ENCODE data around the gene SLC2A4RG. TPM values are rescaled to one million over a fixed set of nuclear protein-coding genes. Genes with fewer than 3 reads are reported as not detected.

The SLC2A4RG gene
- total RNA-seq, 1 donor from 2014 or later = 53.0 TPM

DNA sequence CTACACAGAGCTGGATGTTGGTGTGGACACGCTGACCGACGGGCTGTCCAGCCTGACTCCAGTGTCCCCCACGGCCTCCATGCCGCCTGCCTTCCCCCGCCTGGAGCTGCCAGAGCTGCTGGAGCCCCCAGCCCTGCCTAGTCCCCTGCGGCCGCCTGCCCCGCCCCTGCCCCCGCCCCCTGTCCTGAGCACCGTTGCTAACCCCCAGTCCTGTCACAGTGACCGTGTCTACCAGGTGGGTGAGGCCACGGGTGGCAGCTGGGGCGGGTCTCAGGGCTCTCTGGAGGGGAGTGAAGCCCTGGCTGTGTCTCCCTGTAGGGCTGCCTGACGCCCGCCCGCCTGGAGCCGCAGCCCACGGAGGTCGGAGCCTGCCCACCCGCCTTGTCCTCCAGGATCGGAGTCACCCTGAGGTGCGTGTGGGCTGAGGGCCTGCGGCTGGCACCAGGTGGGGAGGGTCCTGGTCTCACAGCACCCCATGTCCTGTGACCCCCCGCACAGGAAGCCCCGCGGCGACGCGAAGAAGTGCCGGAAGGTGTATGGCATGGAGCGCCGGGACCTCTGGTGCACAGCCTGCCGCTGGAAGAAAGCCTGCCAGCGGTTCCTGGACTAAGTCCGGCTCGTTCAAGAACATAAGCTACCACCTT, 2.9 kb downstream of the SLC2A4RG start:
- Mint-ChIP-seq H3K9me3 (no peaks in the 10 kb centered on the region), H3K4me1 (ENCODE audit: low read depth) (peaks cover 2% of the 10 kb centered on the region), H3K27ac (no peak overlapping the region), H3K36me3 (ENCODE audit: low read depth) (peaks cover 7% of the 10 kb centered on the region), H3K4me3 (ENCODE audit: low read depth) (no peak overlapping the region), H3K27me3 (ENCODE audit: low read depth) (no peaks in the 10 kb centered on the region)
- no peak for DNase-seq (ENCODE audit: low spot score)
- intact Hi-C loops (cut with micrococcal nuclease) = loop anchor here (5.0 kb wide), 1 partner anchor 35 kb away; the partner anchor contains the start of genes ARFRP1 and ZGPAT

GRCh38 chr20:63743210-63743970, 3.8 kb downstream of the SLC2A4RG start:
- H3K9me3 Mint-ChIP-seq = no peaks in the 10 kb centered on the region
- H3K4me3 Mint-ChIP-seq (ENCODE audit: low read depth) = no peak overlapping the region
- peaks cover 2% of the 10 kb centered on the region for H3K4me1 Mint-ChIP-seq (ENCODE audit: low read depth)

GRCh38 chr20:63744158-63744557, 4.6 kb downstream of the SLC2A4RG start:
- intact Hi-C loops (cut with micrococcal nuclease) = loop anchor here (5.0 kb wide), 1 partner anchor 37 kb away; the partner anchor contains the start of genes ARFRP1 and ZGPAT
- Mint-ChIP-seq H3K4me3 (ENCODE audit: low read depth) (no peak overlapping the region), H3K36me3 (ENCODE audit: low read depth) (peaks cover 7% of the 10 kb centered on the region), H3K27ac (no peak overlapping the region), H3K9me3 (no peaks in the 10 kb centered on the region), H3K27me3 (ENCODE audit: low read depth) (no peaks in the 10 kb centered on the region), H3K4me1 (ENCODE audit: low read depth) (no peaks in the 10 kb centered on the region)
- DNase-seq (ENCODE audit: low spot score) = no peak

More at GRCh38 chr20:63743210-63743970, 3.8 kb downstream of the SLC2A4RG start:
- no peak for DNase-seq (ENCODE audit: low spot score)
- intact Hi-C loops (cut with micrococcal nuclease) = loop anchor here (5.0 kb wide), 1 partner anchor 36 kb away; the partner anchor contains the start of genes ARFRP1 and ZGPAT
- Mint-ChIP-seq H3K27me3 (ENCODE audit: low read depth) (no peaks in the 10 kb centered on the region), H3K27ac (no peak overlapping the region), H3K36me3 (ENCODE audit: low read depth) (peaks cover 7% of the 10 kb centered on the region)

DNA sequence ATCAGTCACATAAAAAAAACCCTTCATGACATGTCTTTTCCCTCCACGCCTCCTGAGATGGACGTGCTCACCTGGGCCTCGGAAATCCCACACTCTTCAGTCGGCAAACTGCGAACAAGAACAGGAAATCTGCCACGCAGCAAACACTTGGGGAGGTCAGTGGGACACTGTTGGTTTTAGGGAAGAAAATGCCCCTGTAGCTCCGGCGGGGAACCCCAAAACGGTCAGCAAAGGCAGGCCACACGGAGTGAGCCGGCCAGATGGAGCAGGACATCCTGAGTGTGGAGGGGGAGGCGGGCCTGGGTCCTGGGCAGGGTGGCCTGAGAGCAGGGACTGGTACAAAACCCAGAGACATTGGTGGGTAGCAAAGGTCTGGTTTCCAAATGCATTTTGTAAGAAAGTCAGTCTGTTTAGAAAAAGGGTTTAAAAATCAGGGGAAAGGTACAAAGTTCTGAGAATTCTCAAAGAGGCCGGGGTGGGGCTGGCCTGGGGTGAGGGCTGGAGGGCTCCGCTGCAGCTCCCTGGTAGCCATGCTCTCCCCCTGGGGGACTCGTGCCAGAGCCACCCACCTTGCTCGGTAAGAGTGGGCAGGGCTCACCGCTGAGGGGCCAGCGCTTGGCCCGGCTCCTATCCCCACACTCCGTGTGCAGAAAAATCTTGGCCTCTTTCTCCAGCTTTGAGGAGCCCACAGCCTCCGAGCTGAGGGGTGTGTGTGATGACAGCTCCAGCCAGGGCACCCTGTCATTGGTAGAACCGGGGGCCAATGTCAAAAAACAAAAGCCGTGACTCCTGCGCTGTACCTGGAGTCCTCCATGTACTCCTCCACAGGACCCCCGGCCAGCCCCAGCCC, 5.2 kb downstream of the SLC2A4RG start:
- Mint-ChIP-seq H3K4me3 (ENCODE audit: low read depth) (no peak overlapping the region), H3K36me3 (ENCODE audit: low read depth) (peaks cover 7% of the 10 kb centered on the region), H3K4me1 (ENCODE audit: low read depth) (no peaks in the 10 kb centered on the region), H3K27me3 (ENCODE audit: low read depth) (no peaks in the 10 kb centered on the region), H3K27ac (no peak overlapping the region), H3K9me3 (no peaks in the 10 kb centered on the region)
- intact Hi-C loops (cut with micrococcal nuclease) = loop anchor here (5.0 kb wide), 1 partner anchor 37 kb away; the partner anchor contains the start of genes ARFRP1 and ZGPAT
- DNase-seq (ENCODE audit: low spot score) = no peak

GRCh38 chr20:63745424-63745805, 5.8 kb downstream of the SLC2A4RG start:
- DNase-seq (ENCODE audit: low spot score) = no peak
- intact Hi-C loops (cut with micrococcal nuclease) = no loop called here
- Mint-ChIP-seq H3K9me3 (no peaks in the 10 kb centered on the region), H3K4me3 (ENCODE audit: low read depth) (no peak overlapping the region), H3K27ac (no peak overlapping the region), H3K27me3 (ENCODE audit: low read depth) (no peaks in the 10 kb centered on the region), H3K36me3 (ENCODE audit: low read depth) (peaks cover 7% of the 10 kb centered on the region), H3K4me1 (ENCODE audit: low read depth) (no peaks in the 10 kb centered on the region)

- Mint-ChIP-seq H3K4me3 (ENCODE audit: low read depth) (no peak overlapping the region), H3K27ac (no peak overlapping the region), H3K36me3 (ENCODE audit: low read depth) (peaks cover 7% of the 10 kb centered on the region), H3K27me3 (ENCODE audit: low read depth) (no peaks in the 10 kb centered on the region), H3K4me1 (ENCODE audit: low read depth) (peaks cover 5% of the 10 kb centered on the region), H3K9me3 (no peaks in the 10 kb centered on the region)
- intact Hi-C loops (cut with micrococcal nuclease) = no loop called here
- DNase-seq (ENCODE audit: low spot score) = no peak
Observed at GRCh38 chr20:63745961-63746731, 6.6 kb downstream of the SLC2A4RG start.

DNA sequence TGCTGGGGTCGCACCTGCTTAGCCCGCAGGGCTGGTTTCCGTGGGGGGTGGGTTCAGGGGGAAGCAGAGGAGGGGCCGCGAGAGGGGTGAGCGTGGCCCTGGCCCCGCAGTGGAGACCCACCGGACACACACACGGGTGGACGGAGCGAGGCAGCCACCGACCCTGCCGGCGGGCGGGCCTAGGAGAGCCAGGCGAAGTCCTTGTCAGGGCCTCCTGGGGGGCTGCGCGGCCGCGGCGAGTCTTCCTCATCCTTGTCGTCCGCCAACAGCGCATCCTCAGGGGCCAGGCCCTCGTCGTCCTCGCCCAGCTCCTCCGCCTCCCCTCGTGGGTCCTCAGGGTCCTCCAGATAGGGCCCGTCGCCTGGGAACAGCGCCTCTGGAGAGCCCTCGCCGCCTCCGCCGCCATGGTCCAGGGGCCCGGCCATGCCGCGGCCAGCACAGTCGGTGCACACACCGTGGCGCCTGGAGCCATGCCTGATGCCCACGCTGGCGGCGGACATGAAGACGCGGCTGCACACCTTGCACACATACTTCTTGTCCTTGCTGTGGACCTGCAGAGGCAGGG, 7.3 kb downstream of the SLC2A4RG start:
- H3K4me3 Mint-ChIP-seq (ENCODE audit: low read depth) = no peak overlapping the region
- no peak overlapping the region for H3K27ac Mint-ChIP-seq
- H3K4me1 Mint-ChIP-seq (ENCODE audit: low read depth) = peaks cover 7% of the 10 kb centered on the region
- no peaks in the 10 kb centered on the region for H3K27me3 Mint-ChIP-seq (ENCODE audit: low read depth)
- H3K9me3 Mint-ChIP-seq = no peaks in the 10 kb centered on the region
- DNase-seq (ENCODE audit: low spot score) = no peak
- H3K36me3 Mint-ChIP-seq (ENCODE audit: low read depth) = peaks cover 7% of the 10 kb centered on the region
- intact Hi-C loops (cut with micrococcal nuclease) = no loop called here

DNA sequence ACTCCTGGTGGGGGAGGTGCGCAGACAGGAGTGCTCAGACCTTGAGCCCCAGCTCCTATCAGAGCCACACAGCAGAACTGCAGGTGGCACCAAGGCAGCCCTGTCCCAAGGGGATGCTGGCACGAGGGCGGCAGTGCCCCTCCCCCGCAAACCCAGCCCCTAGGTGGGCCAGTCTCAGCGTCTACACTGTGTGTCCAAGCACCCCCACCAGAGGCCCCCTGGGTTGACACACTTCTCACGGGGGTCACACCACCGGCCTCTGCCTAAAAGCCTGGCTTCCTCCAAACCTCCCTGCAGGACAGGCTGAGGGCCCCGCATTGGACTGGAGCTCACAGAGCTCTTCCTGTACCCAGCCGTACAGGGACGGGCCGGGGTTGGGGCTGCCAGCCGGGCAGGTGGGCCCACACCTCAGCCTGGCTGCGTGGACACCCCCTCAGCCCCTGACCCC, 8.1 kb downstream of the SLC2A4RG start:
- H3K4me3 Mint-ChIP-seq (ENCODE audit: low read depth) = no peak overlapping the region
- peaks cover 9% of the 10 kb centered on the region for H3K4me1 Mint-ChIP-seq (ENCODE audit: low read depth)
- intact Hi-C loops (cut with micrococcal nuclease) = no loop called here
- H3K36me3 Mint-ChIP-seq (ENCODE audit: low read depth) = peaks cover 7% of the 10 kb centered on the region
- H3K27me3 Mint-ChIP-seq (ENCODE audit: low read depth) = no peaks in the 10 kb centered on the region
- DNase-seq (ENCODE audit: low spot score) = no peak
- no peaks in the 10 kb centered on the region for H3K9me3 Mint-ChIP-seq
- H3K27ac Mint-ChIP-seq = no peak overlapping the region

- DNase-seq (ENCODE audit: low spot score) = no peak
- H3K36me3 Mint-ChIP-seq (ENCODE audit: low read depth) = peaks cover 6% of the 10 kb centered on the region
- intact Hi-C loops (cut with micrococcal nuclease) = no loop called here
- H3K27me3 Mint-ChIP-seq (ENCODE audit: low read depth) = no peaks in the 10 kb centered on the region
- H3K4me3 Mint-ChIP-seq (ENCODE audit: low read depth) = no peak overlapping the region
- H3K27ac Mint-ChIP-seq = no peak overlapping the region
- H3K4me1 Mint-ChIP-seq (ENCODE audit: low read depth) = peaks cover 9% of the 10 kb centered on the region
- no peaks in the 10 kb centered on the region for H3K9me3 Mint-ChIP-seq
Observed at GRCh38 chr20:63748070-63748933, 8.7 kb downstream of the SLC2A4RG start.

GRCh38 chr20:63748934-63749270, 9.3 kb downstream of the SLC2A4RG start:
- Mint-ChIP-seq H3K27ac (no peak overlapping the region), H3K27me3 (ENCODE audit: low read depth) (no peaks in the 10 kb centered on the region), H3K4me3 (ENCODE audit: low read depth) (no peak overlapping the region), H3K4me1 (ENCODE audit: low read depth) (peaks cover 9% of the 10 kb centered on the region), H3K36me3 (ENCODE audit: low read depth) (no peaks in the 10 kb centered on the region), H3K9me3 (no peaks in the 10 kb centered on the region)
- DNase-seq (ENCODE audit: low spot score) = no peak
- intact Hi-C loops (cut with micrococcal nuclease) = no loop called here
